H1 (cell line): ENCODE data around the gene MCUB. TPM values are rescaled to one million over a fixed set of nuclear protein-coding genes. Genes with fewer than 3 reads are reported as not detected.

Source experiments
- CTCF ChIA-PET: fragments of 300-600 bp; sonication (Branson Sonifier 250); formaldehyde crosslinking; loops from one replicate; lab custom pipeline; 2021; ENCODE audit not compliant: partially characterized antibody; lab: Charles Lee
- POLR2A ChIA-PET: fragments of 300-600 bp; sonication (Branson Sonifier 250); formaldehyde crosslinking; loops from one replicate; lab custom pipeline; 2021; ENCODE audit warnings: inconsistent platforms; ENCODE audit not compliant: partially characterized antibody; lab: Charles Lee
- DNase-seq, 2 experiments: peaks; one replicate each; pipeline versions ENCODE4 v3.0.0 to v3.0.0-alpha.2; 2010 to 2022; ENCODE audit warnings: low spot score in 2 of 2, low read depth in 1 of 2, mixed read lengths in 1 of 2
- FAIRE-seq: peaks from 2 replicates; lab custom pipeline; 2011; peaks lifted over from hg19 to GRCh38; lab: Jason Lieb, UNC
- H2AFZ ChIP-seq: 2 replicates; pipeline ENCODE4 v1.8.1; 2012; ENCODE audit warnings: low read length, inconsistent platforms
- H2AK5ac ChIP-seq: 2 replicates; pipeline ENCODE4 v1.6.1; 2013; ENCODE audit warnings: low read depth, low read length
- H2BK120ac ChIP-seq: replicated peaks from 2 replicates; pipeline ENCODE3; 2013; ENCODE audit warnings: low read depth, low read length, inconsistent platforms
- H2BK12ac ChIP-seq: 2 replicates; pipeline ENCODE4 v1.6.1; 2013; ENCODE audit warnings: low read depth, low read length
- H2BK15ac ChIP-seq: 2 replicates; pipeline ENCODE4 v1.6.1; 2013; ENCODE audit warnings: low read length
- H2BK20ac ChIP-seq: 2 replicates; pipeline ENCODE4 v1.6.1; 2013; ENCODE audit warnings: low read length
- H2BK5ac ChIP-seq: 2 replicates; pipeline ENCODE4 v1.6.1; 2013; ENCODE audit warnings: low read depth, low read length
- H3K14ac ChIP-seq: 2 replicates; pipeline ENCODE4 v1.6.1; 2013; ENCODE audit warnings: inconsistent platforms; ENCODE audit not compliant: insufficient read length
- H3K18ac ChIP-seq: 2 replicates; pipeline ENCODE4 v1.6.1; 2013; ENCODE audit warnings: low read length; ENCODE audit errors: extremely low read depth
- H3K23ac ChIP-seq: 2 replicates; pipeline ENCODE4 v1.6.1; 2013; ENCODE audit warnings: inconsistent platforms; ENCODE audit not compliant: insufficient read length
- H3K23me2 ChIP-seq: 2 replicates; pipeline ENCODE4 v1.6.1; 2013; ENCODE audit warnings: low read depth, low read length
- H3K27ac ChIP-seq: 2 replicates; pipeline ENCODE4 v1.6.1; 2011; ENCODE audit warnings: low read depth, low read length, inconsistent platforms
- H3K27me3 ChIP-seq, 4 experiments: replicated peaks in 1 of 4; 1 replicate in 1 of 4; 2 replicates in 3 of 4; pipeline versions ENCODE4 v1.6.1 to v1.8.1; 2011 to 2013; ENCODE audit warnings: low read length in 3 of 4, mild to moderate bottlenecking in 3 of 4, inconsistent platforms in 2 of 4, mixed read lengths in 2 of 4, moderate library complexity in 1 of 4; ENCODE audit not compliant: control insufficient read depth in 3 of 4, insufficient read depth in 3 of 4; ENCODE audit errors: extremely low read depth in 1 of 4
- H3K36me3 ChIP-seq, 4 experiments: 2 replicates each; pipeline versions ENCODE4 v1.6.1 to v1.8.1; 2011 to 2013; ENCODE audit warnings: mild to moderate bottlenecking in 4 of 4, low read length in 3 of 4, moderate library complexity in 2 of 4, control low read depth in 1 of 4, inconsistent platforms in 1 of 4; ENCODE audit not compliant: insufficient read depth in 4 of 4, control insufficient read depth in 2 of 4
- H3K4ac ChIP-seq: replicated peaks from 2 replicates; pipeline ENCODE3; 2013; ENCODE audit warnings: low read length, low read depth, mixed read lengths, inconsistent platforms; ENCODE audit not compliant: insufficient read length
- H3K4me1 ChIP-seq, 4 experiments: replicated peaks in 1 of 4; 1 replicate in 1 of 4; 2 replicates in 3 of 4; pipeline versions ENCODE4 v1.6.1 to v1.8.1; 2011 to 2013; ENCODE audit warnings: low read length in 3 of 4, inconsistent platforms in 2 of 4, mixed read lengths in 1 of 4; ENCODE audit not compliant: insufficient read depth in 4 of 4, control insufficient read depth in 3 of 4
- H3K4me2 ChIP-seq, 2 experiments: 2 replicates each; pipeline versions ENCODE4 v1.6.1 to v1.8.1; 2011 to 2013; ENCODE audit warnings: low read depth in 2 of 2, low read length in 2 of 2, control low read depth in 1 of 2, inconsistent platforms in 1 of 2, mild to moderate bottlenecking in 1 of 2; ENCODE audit not compliant: insufficient read depth in 1 of 2
- H3K4me3 ChIP-seq, 4 experiments: fragments of 200-600, 300-600 bp in 1 of 4; sonication (generic), shearing (Covaris generic), sonication (Bioruptor Twin) in 1 of 4; 2 replicates each; pipeline versions ENCODE4 v1.5.1 to v1.8.1; 2011 to 2016; ENCODE audit warnings: low read length in 4 of 4, low read depth in 3 of 4, control low read depth in 2 of 4, inconsistent platforms in 2 of 4, mild to moderate bottlenecking in 2 of 4, mixed read lengths in 1 of 4, moderate library complexity in 1 of 4; ENCODE audit not compliant: insufficient read depth in 2 of 4; ENCODE audit errors: extremely low read depth in 1 of 4
- H3K56ac ChIP-seq: replicated peaks from 2 replicates; pipeline ENCODE3; 2013; ENCODE audit warnings: low read depth, mild to moderate bottlenecking, mixed read lengths, low read length, inconsistent platforms; ENCODE audit not compliant: insufficient read length
- H3K79me1 ChIP-seq: 2 replicates; pipeline ENCODE4 v1.6.1; 2013; ENCODE audit warnings: low read depth, low read length, control low read depth
- H3K79me2 ChIP-seq, 2 experiments: 2 replicates each; pipeline versions ENCODE4 v1.6.1 to v1.8.1; 2012 to 2013; ENCODE audit warnings: low read length in 2 of 2, mild to moderate bottlenecking in 2 of 2, inconsistent platforms in 1 of 2; ENCODE audit not compliant: insufficient read depth in 2 of 2, control insufficient read depth in 1 of 2
- H3K9ac ChIP-seq, 4 experiments: replicated peaks in 1 of 4; 1 replicate in 1 of 4; 2 replicates in 3 of 4; pipeline versions ENCODE4 v1.6.1 to v1.8.1; 2011 to 2013; ENCODE audit warnings: low read depth in 3 of 4, low read length in 3 of 4, control low read depth in 2 of 4, mild to moderate bottlenecking in 2 of 4, moderate library complexity in 2 of 4, inconsistent platforms in 1 of 4; ENCODE audit errors: extremely low read depth in 1 of 4
- H3K9me3 ChIP-seq, 2 experiments: 2 replicates each; pipeline versions ENCODE4 v1.6.1 to v1.8.1; 2012 to 2013; ENCODE audit warnings: mild to moderate bottlenecking in 2 of 2, moderate library complexity in 2 of 2, control low read depth in 1 of 2, inconsistent platforms in 1 of 2, low read depth in 1 of 2, low read length in 1 of 2, mixed read lengths in 1 of 2; ENCODE audit not compliant: insufficient read depth in 2 of 2
- H4K20me1 ChIP-seq, 2 experiments: replicated peaks in 1 of 2; 2 replicates each; pipeline versions ENCODE3 to v1.8.1; 2011 to 2013; ENCODE audit warnings: inconsistent platforms in 2 of 2, low read length in 2 of 2, mild to moderate bottlenecking in 1 of 2; ENCODE audit not compliant: insufficient read depth in 2 of 2, control insufficient read depth in 1 of 2
- H4K5ac ChIP-seq: 2 replicates; pipeline ENCODE4 v1.6.1; 2013; ENCODE audit warnings: low read length, low read depth, mixed read lengths, inconsistent platforms; ENCODE audit not compliant: insufficient read length
- H4K8ac ChIP-seq: 2 replicates; pipeline ENCODE4 v1.8.0; 2013; ENCODE audit warnings: mild to moderate bottlenecking, moderate library complexity, low read length, inconsistent platforms; ENCODE audit not compliant: insufficient read depth; ENCODE audit errors: extremely low read depth
- H4K91ac ChIP-seq: replicated peaks from 2 replicates; pipeline ENCODE3; 2013; ENCODE audit warnings: low read length, mixed read lengths, inconsistent platforms; ENCODE audit not compliant: insufficient read length
- ASH2L ChIP-seq: fragments of 200-600, 300-600 bp; sonication (generic); IDR thresholded peaks from one replicate; pipeline ENCODE4 v1.7.1; 2017; ENCODE audit warnings: low read length
- BRCA1 ChIP-seq: IDR thresholded peaks from 2 replicates; pipeline ENCODE4 v1.6.1; 2012; ENCODE audit warnings: low read depth, low read length, improper control_type of control experiment
- CBX5 ChIP-seq: fragments of 300-800, 300-1000 bp; sonication (generic); IDR thresholded peaks from 2 replicates; pipeline ENCODE4 v1.7.1; 2016; ENCODE audit warnings: antibody characterized with exemption, low read length, low read depth
- CREB1 ChIP-seq: IDR thresholded peaks from 2 replicates; pipeline ENCODE4 v1.6.1; 2012; ENCODE audit warnings: inconsistent platforms
- CTCF ChIP-seq, 3 experiments: IDR thresholded peaks; 1 replicate in 2 of 3; 2 replicates in 1 of 3; pipeline versions ENCODE4 v1.5.1 to v1.6.1; 2011; ENCODE audit warnings: low read length in 3 of 3, mild to moderate bottlenecking in 3 of 3, inconsistent platforms in 2 of 3, low read depth in 1 of 3, moderate library complexity in 1 of 3; ENCODE audit not compliant: insufficient read depth in 1 of 3; ENCODE audit errors: control extremely low read depth in 1 of 3
- E2F6 ChIP-seq: IDR thresholded peaks from 2 replicates; pipeline ENCODE4 v1.6.1; 2012; ENCODE audit warnings: inconsistent platforms
- FOSL1 ChIP-seq: IDR thresholded peaks from 2 replicates; pipeline ENCODE4 v1.6.1; 2011; ENCODE audit warnings: mild to moderate bottlenecking, low read depth, low read length, moderate library complexity; ENCODE audit not compliant: insufficient read depth
- JUN ChIP-seq: IDR thresholded peaks from 2 replicates; pipeline ENCODE4 v1.6.1; 2011; ENCODE audit warnings: low read depth, mild to moderate bottlenecking, improper control_type of control experiment, low read length
- RFX5 ChIP-seq: IDR thresholded peaks from 2 replicates; pipeline ENCODE4 v1.6.1; 2011; ENCODE audit warnings: low read depth, low read length, improper control_type of control experiment, borderline replicate concordance
- RNF2 ChIP-seq: fragments of 200-900, 300-1000 bp; sonication (generic); IDR thresholded peaks from 2 replicates; pipeline ENCODE4 v1.7.1; 2016; ENCODE audit warnings: borderline replicate concordance, low read depth, mild to moderate bottlenecking, antibody characterized with exemption, low read length; ENCODE audit not compliant: poor library complexity, severe bottlenecking; ENCODE audit errors: missing control alignments
- SIN3A ChIP-seq, 2 experiments: IDR thresholded peaks in 1 of 2; conservative IDR thresholded peaks in 1 of 2; 2 replicates each; pipeline ENCODE4 v1.6.1; 2011 to 2012; ENCODE audit warnings: low read length in 2 of 2, improper control_type of control experiment in 1 of 2, low read depth in 1 of 2, mild to moderate bottlenecking in 1 of 2
- WGBS, 2 experiments: shearing (Covaris generic) in 1 of 2; methylation state at CpG; one replicate each; pipeline versions ENCODE4 v1.1.6 to v1.1.7; 2013 to 2015; ENCODE audit warnings: low lambda C conversion rate in 2 of 2, mixed read lengths in 2 of 2, inconsistent platforms in 1 of 2, low coverage in 1 of 2, missing lambda C conversion rate in 1 of 2; ENCODE audit not compliant: insufficient replicate concordance in 2 of 2, insufficient coverage in 1 of 2, insufficient read length in 1 of 2; ENCODE audit errors: extremely low coverage in 1 of 2, missing lambda C conversion rate in 1 of 2; 5-methylcytosine and 5-hydroxymethylcytosine counted together
- polyA plus RNA-seq, 7 experiments: library from polyadenylated mRNA; depleted of rRNA in 3 of 7; stranded (reverse) in 5 of 7; unstranded in 2 of 7; fragments of >200 nt in 5 of 7; fragments of 200-250 nt in 2 of 7; gene quantifications; 1 replicate in 5 of 7; 2 replicates in 1 of 7; 4 replicates in 1 of 7; pipeline versions ENCODE4 v1.2.1 to v1.2.3, GENCODE V29; 2011 to 2013; ENCODE audit warnings: missing spikeins in 2 of 7, mixed read lengths in 2 of 7
- total RNA-seq: library from RNA; stranded (reverse); fragmentation: NEBNext Ultra II Directional; extraction: Animal tissue kit (Norgen Biotek cat#: 25700); gene quantifications from 2 replicates; pipeline ENCODE4 v1.2.1, GENCODE V29; 2021

MCUB gene
- total and polyA plus RNA-seq, 2 of the 8 experiments (the other 6 are each of a cell fraction or from before 2014, with no cell fraction given) = 15.2 to 19.4 TPM

GRCh38 chr4:109601336-109601735 lies 41.3 kb downstream of the MCUB start:
- ChIA-PET POLR2A (no interaction called here), CTCF (no interaction called here)

More at GRCh38 chr4:109601336-109601735, 41.3 kb downstream of the MCUB start:
- H3K36me3 ChIP-seq = peaks cover 0 to 7% (median 0%) of the 10 kb centered on the region in 4 experiments; a peak in 1 of 8 replicates
- FAIRE-seq (no peak), DNase-seq (no peak)
- no peak overlapping the region for H4K8ac ChIP-seq
- no peaks in the 10 kb centered on the region for H3K27me3 ChIP-seq
- H3K23ac ChIP-seq = no peak overlapping the region
- H4K20me1 ChIP-seq = no peaks in the 10 kb centered on the region
- H3K23me2 ChIP-seq = no peaks in the 10 kb centered on the region
- H3K27ac ChIP-seq = no peak overlapping the region
- no peak overlapping the region for H2BK20ac ChIP-seq
- no peak overlapping the region for H2BK15ac ChIP-seq
- H4K91ac ChIP-seq = no peak overlapping the region
- H3K18ac ChIP-seq = no peak overlapping the region
- 88% methylated on average over 2 of the region's 2 CpGs; no CpG with 5 or more reads in 1 of the 2 experiments for WGBS, 2 experiments
- H3K4me2 ChIP-seq = no peak overlapping the region
- H3K56ac ChIP-seq = no peak overlapping the region
- H3K14ac ChIP-seq = no peak overlapping the region
- no peak overlapping the region for H2AK5ac ChIP-seq
- H3K4me1 ChIP-seq = no peaks in the 10 kb centered on the region
- H3K79me2 ChIP-seq = no peaks in the 10 kb centered on the region
- peaks cover 0 to 16% of the 10 kb centered on the region in 2 experiments; a peak in 2 of 4 replicates for H3K9me3 ChIP-seq
- no peak overlapping the region for H3K4me3 ChIP-seq
- H3K4ac ChIP-seq = no peak overlapping the region
- no peak overlapping the region for H2BK12ac ChIP-seq
- no peak overlapping the region for H2BK120ac ChIP-seq
- no peaks in the 10 kb centered on the region for H3K79me1 ChIP-seq
- H4K5ac ChIP-seq = no peak overlapping the region
- no peak overlapping the region for H2BK5ac ChIP-seq
- H3K9ac ChIP-seq = no peak overlapping the region
- TF ChIP-seq CBX5 (no peak), RNF2 (no peak), ASH2L (no peak), RFX5 (no peak), CTCF (IDR thresholded peaks at IDR 0.05; ENCODE audit: control extremely low read depth in 1 of 3, insufficient read depth in 1 of 3, low read depth in 1 of 3, low read length in 3 of 3) (no peak), JUN (no peak), BRCA1 (no peak), FOSL1 (no peak), SIN3A (conservative IDR thresholded peaks at IDR 0.05 in 1 of 2, IDR thresholded peaks at IDR 0.05 in 1 of 2; ENCODE audit: low read depth in 1 of 2, low read length in 2 of 2) (no peak), CREB1 (no peak), E2F6 (no peak)
- TF ChIP-seq, all 59 proteins: peak for 0
- no peak overlapping the region for H2AFZ ChIP-seq
